Activated CD8-positive, alpha-beta memory T cell treated with anti-CD3 and anti-CD28 coated beads for 36 hours (primary cell): ENCODE results near the gene OR6X1. TPM values are rescaled to one million over a fixed set of nuclear protein-coding genes. Genes with fewer than 3 reads are reported as not detected.

Source experiments
- CTCF ChIA-PET: fragments of 350-600 bp; sonication (Branson Sonifier 250); formaldehyde crosslinking; loops from one replicate; lab custom pipeline; 2021; ENCODE audit warnings: antibody characterized with exemption; lab: Charles Lee
- POLR2A ChIA-PET: fragments of 350-600 bp; sonication (Branson Sonifier 250); formaldehyde crosslinking; loops from one replicate; lab custom pipeline; 2021; ENCODE audit warnings: antibody characterized with exemption; lab: Charles Lee
- total RNA-seq, 2 experiments: library from RNA; stranded (reverse); gene quantifications; one replicate each; pipeline ENCODE4 v1.2.3, GENCODE V29; 2021

OR6X1 gene
- total RNA-seq, 2 experiments from 2014 or later, result not detected

DNA sequence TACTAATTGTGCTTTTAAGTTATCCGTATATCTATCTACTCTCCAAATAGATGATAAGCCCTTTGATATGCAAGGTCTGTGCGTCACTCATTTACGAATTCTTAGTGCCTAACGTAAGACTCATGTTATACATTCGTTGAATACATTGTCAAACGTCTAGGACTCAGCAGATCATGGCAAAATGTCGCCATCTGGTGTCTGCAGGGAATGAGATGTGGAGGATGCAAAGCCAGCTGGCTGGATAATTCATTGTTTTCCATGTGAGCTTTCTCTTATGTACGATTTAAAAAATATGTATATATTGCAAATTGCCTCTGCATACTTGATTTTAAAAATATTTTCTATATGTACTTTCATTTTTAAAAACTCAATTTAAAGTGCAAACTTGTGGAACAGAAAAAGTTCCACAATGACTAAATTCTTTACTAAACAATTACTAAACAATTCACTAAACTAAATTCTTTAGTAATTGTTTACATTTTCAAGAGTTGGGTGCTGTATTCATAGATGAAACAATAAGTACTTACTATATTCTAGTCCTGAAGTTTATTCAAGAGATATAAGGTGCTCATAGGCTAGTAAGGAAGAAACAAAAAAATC, 46.6 kb downstream of the OR6X1 start:
- CTCF ChIA-PET, result interaction anchor here (0.6 to 3.1 kb wide), 9 partner anchors 24 to 128 kb away, joined by 3 to 19 read pairs (median 5); no protein-coding TSS in a partner anchor
- POLR2A ChIA-PET, result no interaction called here

DNA sequence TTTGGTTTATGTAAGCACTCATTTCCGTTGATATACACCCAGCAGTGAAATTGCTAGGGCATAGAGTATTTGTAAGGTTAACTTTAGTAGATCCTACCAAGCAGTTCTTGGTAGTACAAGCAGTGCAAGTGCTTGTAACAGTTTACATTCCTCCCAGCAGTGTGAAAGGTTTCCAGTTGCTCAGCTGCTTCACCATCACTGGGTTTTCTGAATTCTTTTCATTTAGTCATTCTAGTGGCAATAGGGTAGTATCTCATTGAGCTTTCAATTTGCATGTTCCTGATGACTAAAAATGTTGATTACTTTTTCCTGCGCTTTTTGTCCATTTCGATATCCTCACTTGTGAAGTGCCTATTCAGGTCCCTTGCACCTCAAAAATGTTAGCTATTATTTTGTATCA, 47.1 kb downstream of the OR6X1 start:
- POLR2A ChIA-PET, result no interaction called here
- CTCF ChIA-PET, result interaction anchor here (0.7 to 3.1 kb wide), 8 partner anchors 25 to 127 kb away, joined by 3 to 19 read pairs (median 5); no protein-coding TSS in a partner anchor

DNA sequence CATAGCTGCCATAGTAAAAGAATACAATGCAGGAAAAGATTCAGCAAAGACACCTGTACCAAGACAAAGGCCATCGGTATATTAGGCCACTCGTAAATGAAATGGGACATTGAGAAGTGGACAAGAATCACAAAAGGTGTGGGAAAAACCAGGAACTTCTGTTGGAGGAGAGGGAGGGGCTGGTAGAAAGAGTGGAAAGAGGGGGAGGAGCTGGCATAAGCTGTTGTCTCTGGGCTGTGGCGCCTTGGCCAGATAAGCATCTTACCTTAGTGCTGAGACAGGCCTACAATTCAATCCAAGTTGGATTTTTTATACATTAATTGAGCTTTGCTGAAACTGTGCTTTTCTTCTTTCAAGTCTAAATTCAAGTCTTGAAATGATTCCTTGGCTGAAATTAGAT, 50.0 kb downstream of the OR6X1 start:
- ChIA-PET CTCF (no interaction called here), POLR2A (no interaction called here)

Other genes starting within 250 kb of the OR6X1 start
- not detected for gene SCN3B, start 99.9 kb downstream of the OR6X1 start, total RNA-seq
- 10 to 100 TPM; 16.1 to 18.7 TPM for gene ZNF202, start 12.9 kb downstream of the OR6X1 start, total RNA-seq
- not detected for gene OR6M1, start 51.8 kb upstream of the OR6X1 start, total RNA-seq
- gene TMEM225, start 131.2 kb upstream of the OR6X1 start, total RNA-seq, result not detected
- gene OR8D4, start 147.6 kb upstream of the OR6X1 start, total RNA-seq, result not detected
- not detected for gene OR4D5, start 185.1 kb upstream of the OR6X1 start, total RNA-seq
- gene OR6T1, start 189.3 kb upstream of the OR6X1 start, total RNA-seq, result not detected
- not detected for gene OR10S1, start 223.3 kb upstream of the OR6X1 start, total RNA-seq
- not detected for gene OR10G6, start 240.6 kb upstream of the OR6X1 start, total RNA-seq